HFF-Myc (cell line): Measurements from ENCODE around the gene CNTN4.

Source experiments
- DNase-seq: peaks from one replicate; pipeline ENCODE4 v3.0.0-alpha.2; 2011; ENCODE audit warnings: low read depth; ENCODE audit errors: extremely low read depth
- H3K4me3 ChIP-seq: replicated peaks from 2 replicates; pipeline ENCODE4 v1.5.1; 2011; ENCODE audit warnings: low read depth, mild to moderate bottlenecking, control low read depth, low read length
- TF ChIP-seq, protein P1 (sequence below): IDR thresholded peaks from 2 replicates; pipeline ENCODE4 v1.5.1; 2012; ENCODE audit warnings: mild to moderate bottlenecking, low read depth, low read length, control low read depth; ENCODE audit errors: missing control alignments

CNTN4 gene

DNA sequence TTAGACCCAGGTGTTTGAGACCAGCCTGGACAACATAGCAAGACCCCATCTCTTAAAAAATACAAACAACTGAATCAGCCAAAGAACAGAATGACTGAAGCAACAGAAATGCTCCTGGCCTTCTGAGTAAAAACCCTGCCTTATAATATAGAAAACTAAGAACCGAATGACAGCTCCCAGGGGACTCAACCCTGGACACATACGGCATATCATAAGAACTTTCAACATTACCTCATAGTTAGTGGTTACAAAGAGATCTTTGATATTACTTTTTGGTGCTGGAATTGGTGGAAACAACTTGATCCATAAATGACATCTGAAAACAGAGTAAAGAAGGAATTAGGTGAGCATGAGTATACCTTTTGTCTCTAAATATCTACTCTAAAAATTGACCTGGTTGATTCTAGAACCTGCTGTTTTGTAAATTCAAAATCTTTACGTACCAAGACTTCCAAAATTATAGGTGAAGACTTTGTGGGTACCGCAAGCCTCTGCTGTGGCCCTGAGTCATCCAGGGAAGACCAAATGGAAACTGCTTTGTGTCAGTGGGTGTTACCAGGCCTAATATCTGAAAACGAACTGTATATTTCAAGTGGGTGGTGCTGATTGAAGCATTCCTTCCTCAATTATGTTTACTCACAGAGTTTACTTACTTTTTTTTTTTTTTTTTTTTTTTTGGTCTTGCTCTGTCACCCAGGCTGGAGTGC is 976.0 kb downstream of the CNTN4 start:
- H3K4me3 ChIP-seq = no peak overlapping the region
- TF ChIP-seq, protein P1, sequence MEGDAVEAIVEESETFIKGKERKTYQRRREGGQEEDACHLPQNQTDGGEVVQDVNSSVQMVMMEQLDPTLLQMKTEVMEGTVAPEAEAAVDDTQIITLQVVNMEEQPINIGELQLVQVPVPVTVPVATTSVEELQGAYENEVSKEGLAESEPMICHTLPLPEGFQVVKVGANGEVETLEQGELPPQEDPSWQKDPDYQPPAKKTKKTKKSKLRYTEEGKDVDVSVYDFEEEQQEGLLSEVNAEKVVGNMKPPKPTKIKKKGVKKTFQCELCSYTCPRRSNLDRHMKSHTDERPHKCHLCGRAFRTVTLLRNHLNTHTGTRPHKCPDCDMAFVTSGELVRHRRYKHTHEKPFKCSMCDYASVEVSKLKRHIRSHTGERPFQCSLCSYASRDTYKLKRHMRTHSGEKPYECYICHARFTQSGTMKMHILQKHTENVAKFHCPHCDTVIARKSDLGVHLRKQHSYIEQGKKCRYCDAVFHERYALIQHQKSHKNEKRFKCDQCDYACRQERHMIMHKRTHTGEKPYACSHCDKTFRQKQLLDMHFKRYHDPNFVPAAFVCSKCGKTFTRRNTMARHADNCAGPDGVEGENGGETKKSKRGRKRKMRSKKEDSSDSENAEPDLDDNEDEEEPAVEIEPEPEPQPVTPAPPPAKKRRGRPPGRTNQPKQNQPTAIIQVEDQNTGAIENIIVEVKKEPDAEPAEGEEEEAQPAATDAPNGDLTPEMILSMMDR = no peak
- no peak for DNase-seq

DNA sequence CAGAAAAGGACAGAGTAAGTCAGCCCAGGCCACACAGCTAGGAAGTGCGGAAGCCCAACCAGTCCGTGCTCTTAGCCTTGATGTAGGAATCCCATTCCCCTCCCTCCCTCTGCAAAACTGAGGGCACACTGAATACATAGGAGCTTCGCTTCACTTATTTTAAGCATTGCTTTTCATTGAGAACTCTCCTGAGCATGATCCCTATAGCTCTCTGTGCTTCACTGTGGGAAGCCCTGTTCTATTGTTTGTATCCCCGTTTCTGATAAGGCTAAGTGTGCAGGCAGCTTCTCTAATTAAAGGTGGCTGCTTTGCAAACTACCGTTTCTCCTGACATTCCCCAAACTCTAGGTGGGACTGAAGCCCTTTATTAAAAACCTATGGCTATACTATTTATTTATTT is 981.6 kb downstream of the CNTN4 start:
- TF ChIP-seq, protein P1 = no peak
- no peak for DNase-seq
- no peak overlapping the region for H3K4me3 ChIP-seq

DNA sequence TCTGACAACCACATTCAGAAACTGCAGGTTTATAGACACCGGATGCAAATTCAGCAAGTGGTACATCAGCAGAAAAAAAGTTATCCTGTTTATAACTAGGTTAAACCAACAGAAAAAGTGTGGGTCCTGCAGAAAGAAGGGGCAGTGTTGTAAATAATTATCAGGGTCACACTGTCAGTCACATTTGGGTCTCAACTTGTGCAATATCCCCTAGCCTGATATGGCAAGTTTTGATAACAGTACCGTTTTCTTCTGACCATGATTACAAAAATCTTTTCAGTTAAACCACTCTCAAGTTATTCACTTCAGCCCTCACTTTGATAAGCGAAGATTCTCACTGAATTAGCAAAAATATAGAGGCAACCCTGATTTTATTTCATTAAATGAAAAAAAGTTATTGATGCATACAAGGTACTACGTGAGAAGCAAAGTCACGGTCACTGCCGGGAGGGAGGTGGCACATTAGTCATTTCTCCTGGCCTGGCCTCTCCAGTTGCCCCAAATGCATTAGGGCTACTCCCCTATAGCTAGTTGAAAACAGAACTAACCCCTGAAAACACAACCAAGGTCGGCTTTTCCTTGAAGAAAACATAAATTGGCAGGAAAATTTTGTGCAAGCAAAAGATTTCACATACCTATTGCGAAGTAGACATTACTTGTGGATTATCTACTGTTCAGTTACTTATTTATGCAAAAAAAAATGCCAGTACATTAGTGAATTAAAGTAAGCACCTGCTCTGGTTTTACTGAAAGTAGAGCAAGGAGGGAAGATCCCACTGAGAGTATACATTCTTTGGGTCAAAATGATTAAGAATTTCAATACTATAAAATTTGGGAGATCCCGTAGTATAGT is 982.9 kb downstream of the CNTN4 start:
- no peak overlapping the region for H3K4me3 ChIP-seq
- no peak for DNase-seq
- TF ChIP-seq, protein P1 = no peak

DNA sequence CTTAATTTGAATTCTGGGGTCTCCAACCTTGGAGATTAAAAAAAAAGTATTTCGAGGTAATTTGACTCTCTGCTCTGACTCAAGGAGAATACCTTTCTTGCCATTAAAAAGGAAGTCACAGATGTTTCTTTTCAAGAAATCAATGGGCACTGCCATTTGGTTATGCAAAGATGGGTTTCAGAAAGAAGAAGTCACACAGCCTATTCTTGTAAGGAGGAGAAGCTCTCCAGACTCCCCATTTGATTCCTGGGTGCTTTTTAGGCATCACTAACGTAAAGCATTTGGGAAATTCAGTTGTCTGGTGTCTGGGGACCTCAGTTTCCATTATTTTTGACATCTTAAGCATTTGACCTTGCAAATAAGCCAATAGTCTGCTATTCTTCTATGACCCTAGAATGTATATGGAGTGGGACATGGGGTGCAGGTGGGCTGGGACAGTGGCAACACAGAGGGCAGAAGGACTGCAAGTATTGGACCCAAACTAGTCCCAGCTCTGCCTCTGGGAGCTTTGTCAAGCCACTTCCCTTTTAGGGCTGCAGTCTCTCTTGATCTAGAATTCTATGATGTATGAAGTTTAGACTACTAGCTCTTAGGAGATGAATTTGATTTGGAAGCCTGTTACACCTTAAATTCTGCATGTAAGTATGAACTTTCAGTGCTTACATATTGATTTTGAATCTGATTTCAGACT is 983.7 kb downstream of the CNTN4 start:
- no peak overlapping the region for H3K4me3 ChIP-seq
- TF ChIP-seq, protein P1 = no peak
- no peak for DNase-seq

DNA sequence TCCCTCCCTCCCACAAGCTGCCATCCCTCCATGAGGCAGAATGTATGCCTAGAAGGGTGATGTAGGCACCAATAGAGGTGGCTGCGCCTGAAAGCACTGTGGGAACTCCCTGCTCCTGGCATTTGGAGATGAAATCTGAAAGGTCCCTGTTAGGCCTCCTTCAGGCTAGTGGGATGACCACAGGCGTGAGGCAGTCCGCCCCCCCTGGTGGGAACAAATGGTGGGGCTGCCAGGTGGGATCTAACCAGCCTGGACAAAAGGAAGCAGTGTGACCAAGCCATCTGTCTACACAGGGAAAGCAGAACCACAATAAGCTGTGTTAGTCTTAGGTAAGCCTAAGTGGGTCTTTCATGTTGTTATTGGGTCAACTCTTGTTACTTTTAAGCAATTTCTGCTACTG is 986.2 kb downstream of the CNTN4 start:
- H3K4me3 ChIP-seq = no peak overlapping the region
- TF ChIP-seq, protein P1 = no peak
- no peak for DNase-seq

DNA sequence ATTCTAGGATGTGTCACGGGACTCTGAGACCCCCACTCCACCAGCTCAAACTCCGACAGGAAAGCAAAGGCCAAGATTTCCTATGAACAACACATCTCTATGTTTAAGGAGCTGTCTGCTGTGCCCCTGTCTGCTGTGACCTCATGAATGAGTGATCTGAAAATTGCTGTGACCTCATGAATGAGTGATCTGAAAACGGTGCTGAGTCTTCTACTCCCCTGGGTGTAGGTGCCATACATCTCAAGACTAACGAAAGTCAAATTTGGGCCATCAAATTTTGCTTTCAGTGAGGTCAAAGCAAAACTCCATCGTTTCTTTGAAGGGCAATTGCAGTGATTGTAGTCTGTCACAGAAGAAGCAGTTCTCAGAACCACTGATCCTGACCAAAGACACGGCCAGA is 987.1 kb downstream of the CNTN4 start:
- TF ChIP-seq, protein P1 = no peak
- H3K4me3 ChIP-seq = no peak overlapping the region
- DNase-seq = no peak
